ENCODE results near the gene MASP2.

DNA sequence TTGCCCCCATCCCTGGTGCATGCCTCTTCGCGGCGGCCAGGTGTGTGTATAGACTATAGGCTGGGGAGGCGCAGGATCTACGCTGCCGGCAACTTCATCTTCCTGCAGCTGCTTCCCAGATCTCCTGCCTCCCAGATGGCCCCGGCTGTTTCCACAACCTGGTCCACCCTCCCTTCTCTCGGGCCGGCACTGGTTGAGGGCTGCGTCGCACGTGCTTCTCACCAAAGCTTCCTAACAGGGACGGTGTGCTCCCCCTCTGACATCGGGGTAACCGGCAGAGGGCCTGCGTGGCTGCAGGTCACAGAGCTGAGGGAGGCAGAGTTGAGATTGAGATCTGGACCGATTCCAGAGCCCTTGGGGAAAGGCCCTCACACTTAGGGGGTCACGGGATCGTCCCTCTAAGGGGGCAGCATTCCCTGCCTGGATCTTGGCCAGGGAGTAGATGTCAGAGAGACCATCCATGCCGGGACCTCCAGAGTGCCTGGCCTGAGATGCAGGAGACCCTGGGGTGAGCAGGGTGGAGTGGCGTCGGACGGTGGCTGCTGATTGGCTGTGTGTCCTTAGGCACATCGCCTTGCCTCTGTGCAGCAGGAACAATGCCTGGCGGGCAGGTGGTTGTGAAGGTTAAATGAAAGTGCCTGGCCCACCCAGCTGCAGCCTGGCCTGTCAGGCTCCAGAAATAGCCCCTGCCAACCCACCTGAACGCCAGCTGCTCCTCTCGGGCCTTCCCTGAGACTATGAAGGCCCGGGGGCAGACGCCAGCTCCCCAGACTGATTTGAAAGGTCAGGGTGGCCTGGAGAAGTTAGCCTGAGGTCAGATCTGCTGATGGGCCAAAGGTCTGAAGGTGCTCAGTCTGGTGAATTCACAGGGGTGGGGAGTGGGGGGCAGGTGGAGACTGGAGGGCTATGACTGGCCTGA lies 6.1 kb upstream of the MASP2 start:
- TF ChIP-seq, protein P1, sequence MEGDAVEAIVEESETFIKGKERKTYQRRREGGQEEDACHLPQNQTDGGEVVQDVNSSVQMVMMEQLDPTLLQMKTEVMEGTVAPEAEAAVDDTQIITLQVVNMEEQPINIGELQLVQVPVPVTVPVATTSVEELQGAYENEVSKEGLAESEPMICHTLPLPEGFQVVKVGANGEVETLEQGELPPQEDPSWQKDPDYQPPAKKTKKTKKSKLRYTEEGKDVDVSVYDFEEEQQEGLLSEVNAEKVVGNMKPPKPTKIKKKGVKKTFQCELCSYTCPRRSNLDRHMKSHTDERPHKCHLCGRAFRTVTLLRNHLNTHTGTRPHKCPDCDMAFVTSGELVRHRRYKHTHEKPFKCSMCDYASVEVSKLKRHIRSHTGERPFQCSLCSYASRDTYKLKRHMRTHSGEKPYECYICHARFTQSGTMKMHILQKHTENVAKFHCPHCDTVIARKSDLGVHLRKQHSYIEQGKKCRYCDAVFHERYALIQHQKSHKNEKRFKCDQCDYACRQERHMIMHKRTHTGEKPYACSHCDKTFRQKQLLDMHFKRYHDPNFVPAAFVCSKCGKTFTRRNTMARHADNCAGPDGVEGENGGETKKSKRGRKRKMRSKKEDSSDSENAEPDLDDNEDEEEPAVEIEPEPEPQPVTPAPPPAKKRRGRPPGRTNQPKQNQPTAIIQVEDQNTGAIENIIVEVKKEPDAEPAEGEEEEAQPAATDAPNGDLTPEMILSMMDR (IDR thresholded peaks at IDR 0.05), result no peak
- no peak for TF ChIP-seq POLR2AphosphoS5 (IDR thresholded peaks at IDR 0.05)
